Mesenteric fat pad (tissue), 1 donor: Measurements from ENCODE around the gene CEP20. TPM values are rescaled to one million over a fixed set of nuclear protein-coding genes. Genes with fewer than 3 reads are reported as not detected.
A peak's percentile ranks its signal among the peaks of the same experiment; 100 is the strongest.
"Not testable (repeated sequence)": the region's sequence is repeated elsewhere in the genome, so short reads cannot be mapped to it uniquely, and the experiment has no call there.

ENCODE experiments used
- DNase-seq: peaks from one replicate; pipeline ENCODE4 v3.0.0-alpha.2; 2020; ENCODE audit warnings: low spot score
- total RNA-seq: library from RNA; stranded (reverse); fragmentation: NEBNext Ultra II Directional; extraction: Animal tissue kit (Norgen Biotek cat#: 25700); gene quantifications from one replicate; pipeline ENCODE4 v1.2.1, GENCODE V29; 2021
- donor health status: DM: yes; HTN: yes; CAD: no.

The CEP20 gene
- total RNA-seq, 1 donor from 2014 or later = 31.4 TPM

- DNase-seq = no peak
Measured at GRCh38 chr16:15864939-15865338, 23.5 kb downstream of the CEP20 start.

DNA sequence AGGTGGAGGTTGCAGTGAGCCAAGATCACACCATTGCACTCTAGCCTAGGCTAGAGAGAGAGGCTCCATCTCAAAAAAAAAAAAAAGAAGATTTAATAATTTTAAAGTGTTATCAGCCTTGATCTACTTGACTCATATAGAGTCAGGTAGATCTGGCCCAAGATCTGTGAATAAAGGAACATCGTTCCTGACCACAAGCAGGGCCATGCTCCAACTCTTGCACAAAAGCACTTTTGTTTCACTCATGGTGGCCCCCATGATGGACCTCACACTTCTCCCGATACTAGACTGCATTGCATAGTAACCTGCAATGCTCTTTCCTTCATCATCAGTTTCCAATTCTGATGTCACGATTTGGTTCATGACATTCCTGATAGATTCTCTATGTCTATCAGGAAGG lies 26.4 kb downstream of the CEP20 start:
- DNase-seq = no peak

DNA sequence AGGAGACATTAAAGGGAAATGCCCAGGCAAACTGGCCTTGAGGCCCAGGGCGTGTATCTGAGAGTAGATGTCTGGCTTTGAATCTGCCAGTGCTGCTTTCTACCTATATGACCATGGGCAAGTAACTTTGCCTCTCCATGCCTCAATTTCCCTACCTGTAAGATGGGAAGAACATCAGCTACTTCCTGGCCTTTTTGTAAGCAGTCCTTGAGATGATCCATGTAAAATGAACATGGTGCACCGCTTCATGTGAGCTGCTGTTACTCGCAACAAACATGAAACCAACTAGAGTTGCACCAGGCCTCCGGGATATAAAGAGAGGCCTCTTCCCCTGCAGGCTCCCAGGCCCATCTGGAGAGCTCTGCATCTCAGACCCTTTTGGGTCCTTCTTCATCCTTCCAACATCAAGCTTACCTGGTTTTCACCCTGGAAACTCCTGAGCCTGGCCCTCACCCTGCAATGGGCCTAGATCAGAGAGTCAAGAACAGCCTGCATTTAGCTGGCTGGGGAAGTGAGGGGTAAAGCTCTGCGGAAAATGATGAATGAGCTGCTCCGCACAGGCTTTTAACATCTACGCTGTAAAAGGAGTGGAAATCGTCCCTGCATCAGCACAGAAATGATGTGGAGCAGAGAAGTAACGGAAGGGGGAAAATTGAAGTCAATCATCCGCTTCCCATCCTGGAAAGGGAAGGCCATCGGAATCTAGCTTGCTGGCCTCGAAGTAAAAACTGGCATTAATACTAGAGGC lies 29.3 kb downstream of the CEP20 start:
- DNase-seq = no peak

GRCh38 chr16:15857724-15858560 lies 30.5 kb downstream of the CEP20 start:
- no peak for DNase-seq

DNA sequence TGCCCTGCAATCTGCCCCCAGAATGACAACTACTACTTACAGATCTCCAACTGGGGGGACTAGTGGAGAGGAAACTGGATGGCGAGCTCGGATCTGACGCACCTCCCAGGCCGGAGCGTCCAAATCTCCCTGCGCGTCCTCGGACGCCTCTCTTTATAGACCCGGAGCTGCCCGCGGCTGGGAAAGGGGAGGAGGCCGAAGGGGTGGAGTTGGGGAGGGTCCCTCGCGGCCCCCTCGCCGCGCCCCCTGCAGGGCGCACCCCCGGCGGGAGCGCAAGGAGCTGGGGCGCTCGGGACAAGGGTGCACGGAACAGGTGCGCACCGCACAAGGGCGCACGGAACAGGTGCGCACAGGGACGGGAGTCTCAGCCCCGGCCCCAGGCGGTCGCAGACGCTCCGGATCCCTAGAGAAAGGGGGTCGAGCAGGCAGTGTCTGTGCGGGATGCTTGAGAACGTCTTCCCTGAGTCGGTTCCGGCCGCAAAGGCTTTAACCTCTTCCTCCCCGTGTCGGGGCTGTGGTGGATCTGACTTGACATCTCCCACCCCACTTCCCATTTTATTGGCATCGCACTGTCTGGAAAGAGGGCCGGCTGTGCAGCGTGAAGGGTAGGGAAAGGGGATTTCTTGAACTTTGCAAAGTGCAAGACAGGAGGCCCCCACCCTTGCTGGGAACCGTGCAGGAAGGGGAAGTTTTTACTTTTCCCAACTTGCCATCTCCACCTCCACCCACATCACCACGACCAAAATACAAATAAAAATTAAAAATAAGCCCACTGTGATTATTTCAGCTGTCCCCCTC lies 31.3 kb downstream of the CEP20 start, which contains the start of gene MYH11:
TSS of gene MYH11 (minus strand) at position 128 of the 798 bp plus-strand sequence. CDS start 18,776 bp downstream, outside the sequence.
- DNase-seq = no peak

GRCh38 chr16:15856182-15856581 lies 32.2 kb downstream of the CEP20 start:
- DNase-seq = no peak

DNA sequence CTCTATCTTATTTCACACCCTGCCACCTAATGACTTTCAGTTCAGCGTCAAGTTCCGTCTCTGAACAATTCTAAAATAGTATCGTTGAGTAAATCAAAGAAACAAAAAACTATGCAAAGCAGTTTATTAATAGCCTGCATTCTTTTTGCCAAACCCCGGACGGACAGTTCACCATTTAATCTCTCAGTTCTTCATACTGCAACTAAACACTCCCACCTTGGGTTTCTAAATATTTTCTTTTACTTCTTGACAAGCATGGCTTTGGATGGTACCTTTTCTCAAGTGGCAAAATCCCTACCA lies 32.7 kb downstream of the CEP20 start:
- no peak for DNase-seq

- no peak for DNase-seq
Measured at GRCh38 chr16:15854906-15855703, 33.3 kb downstream of the CEP20 start.

- DNase-seq = no peak
Measured at GRCh38 chr16:15854061-15854460, 34.3 kb downstream of the CEP20 start.

GRCh38 chr16:15853021-15853420 lies 35.4 kb downstream of the CEP20 start:
- no peak for DNase-seq

GRCh38 chr16:15850555-15850954 lies 37.8 kb downstream of the CEP20 start:
- DNase-seq = peak; percentile 51

GRCh38 chr16:15849209-15849981 lies 39.0 kb downstream of the CEP20 start:
- peak; percentile 81 for DNase-seq

DNA sequence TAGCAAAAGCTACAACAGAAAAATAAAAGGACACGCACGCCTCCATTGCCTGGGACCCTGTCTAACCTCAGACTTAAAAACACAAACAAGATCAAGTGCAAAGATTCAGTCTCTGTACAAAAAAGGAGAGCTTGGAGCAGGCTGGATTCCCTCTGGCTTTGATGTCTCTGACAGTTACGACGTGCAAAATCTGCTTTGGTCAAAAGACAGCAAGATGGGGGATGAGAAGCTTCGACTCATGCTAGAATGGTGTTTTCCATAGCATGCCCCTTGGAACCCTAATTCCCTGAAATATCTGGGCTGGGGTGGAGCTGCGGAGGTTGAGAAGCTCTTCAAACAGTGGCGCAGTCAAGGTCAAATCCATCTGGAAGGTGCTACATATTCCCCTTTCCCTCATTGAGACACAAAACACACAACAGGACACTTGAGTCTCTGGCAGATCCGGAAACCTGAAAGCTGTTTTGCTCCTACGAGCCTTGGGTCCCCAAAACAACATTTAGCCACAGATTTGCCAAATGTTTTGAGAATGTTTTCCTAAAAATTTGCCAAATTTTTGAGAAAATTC lies 40.7 kb downstream of the CEP20 start:
- peak; percentile 1 for DNase-seq

GRCh38 chr16:15846510-15846909 lies 41.9 kb downstream of the CEP20 start:
- DNase-seq = peak; percentile 65

DNA sequence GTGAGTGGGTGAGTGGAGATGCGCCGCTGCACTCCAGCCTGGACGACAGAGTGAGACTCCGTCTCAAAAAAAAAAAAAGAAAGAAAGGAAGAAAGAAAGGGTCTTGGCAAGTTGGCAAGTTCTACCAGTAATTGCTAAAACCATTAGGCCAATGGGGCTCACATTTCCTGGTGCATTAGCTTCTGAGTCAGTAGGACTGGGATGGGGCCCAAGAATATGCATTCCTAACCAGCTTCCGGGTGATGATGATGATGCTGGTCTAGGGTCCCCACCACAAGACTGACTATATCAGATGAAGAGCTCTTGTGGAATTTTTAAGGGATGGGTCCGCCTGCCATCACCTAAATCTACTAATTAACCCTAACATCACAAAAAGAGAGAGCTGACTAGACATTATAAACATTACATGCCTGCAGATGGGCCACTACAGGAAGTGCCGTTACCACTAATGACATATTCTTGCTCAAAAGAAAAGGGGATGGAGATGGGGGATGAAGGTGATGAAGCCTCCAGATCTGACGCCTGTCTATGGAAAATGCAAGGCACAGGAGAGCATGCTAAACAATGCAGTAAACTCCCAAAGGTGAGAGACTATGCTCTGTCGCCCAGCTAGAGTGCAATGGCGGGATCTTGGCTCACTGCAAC lies 44.6 kb downstream of the CEP20 start:
- DNase-seq = no peak

GRCh38 chr16:15839204-15839603 lies 49.2 kb downstream of the CEP20 start:
- DNase-seq = not testable (repeated sequence)

GRCh38 chr16:15837761-15838160 lies 50.6 kb downstream of the CEP20 start:
- DNase-seq = no peak

DNA sequence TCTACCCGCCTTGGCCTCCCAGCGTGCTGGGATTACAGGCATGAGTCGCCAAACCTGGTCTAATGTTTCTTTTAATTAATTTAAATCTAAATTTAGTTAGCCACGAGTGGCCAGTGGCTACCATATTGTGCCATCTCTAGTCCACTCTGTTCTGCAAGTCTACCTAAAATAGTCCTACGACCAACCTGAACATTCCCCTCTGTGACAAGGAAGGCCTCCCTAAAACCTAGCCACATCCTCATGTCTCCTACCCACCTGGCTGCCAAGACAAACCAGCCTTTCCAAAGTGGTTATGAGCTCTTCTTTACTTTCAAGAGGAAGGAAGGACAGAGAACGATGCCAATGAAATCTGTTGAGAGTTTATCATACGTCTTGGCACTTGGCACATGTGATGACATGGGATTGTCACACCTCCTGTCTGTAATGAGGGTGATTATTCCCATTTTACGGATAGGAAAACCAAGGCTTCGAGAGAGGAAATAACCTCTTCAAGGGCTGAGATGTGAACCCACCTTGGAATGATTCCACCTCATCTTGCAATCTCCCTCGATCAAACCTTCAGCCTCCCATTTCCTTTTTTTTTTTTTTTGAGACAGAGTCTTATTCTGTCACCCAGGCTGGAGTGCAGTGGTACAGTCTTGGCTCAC lies 51.3 kb downstream of the CEP20 start:
- no peak for DNase-seq

GRCh38 chr16:15836074-15836473 lies 52.3 kb downstream of the CEP20 start:
- DNase-seq = no peak
